Heart right ventricle (tissue), 16 donors: ENCODE results near the gene NPEPPS. TPM values are rescaled to one million over a fixed set of nuclear protein-coding genes. Genes with fewer than 3 reads are reported as not detected.

Experiments
- ATAC-seq, 8 donors: fragments of 200-7000 bp; cut with Tn5 transposase; one replicate each; pipeline ENCODE4 v1.9.1; 2020; ENCODE audit warnings: mild to moderate bottlenecking in 8 of 8, moderate library complexity in 8 of 8, moderate number of reproducible peaks in 1 of 8
- DNase-seq, 2 donors: peaks; one replicate each; pipeline ENCODE4 v3.0.0-alpha.2; 2020
- H3K27ac ChIP-seq, 10 donors: fragments of 200-600 bp; sonication (generic) in 2 of 10; one replicate each; pipeline versions ENCODE4 v1.5.0 to v1.8.0; 2020 to 2022; ENCODE audit warnings: mild to moderate bottlenecking in 3 of 10
- H3K27me3 ChIP-seq, 7 donors: fragments of 200-600 bp; one replicate each; pipeline ENCODE4 v1.8.0; 2021 to 2022; ENCODE audit warnings: mild to moderate bottlenecking in 2 of 7
- H3K36me3 ChIP-seq, 9 donors: fragments of 200-600 bp; sonication (generic) in 1 of 9; one replicate each; pipeline versions ENCODE4 v1.5.0 to v1.8.0; 2020 to 2022; ENCODE audit warnings: mild to moderate bottlenecking in 2 of 9
- H3K4me1 ChIP-seq, 9 donors: fragments of 200-600 bp; sonication (generic) in 1 of 9; one replicate each; pipeline versions ENCODE4 v1.5.0 to v1.8.0; 2020 to 2022; ENCODE audit warnings: mild to moderate bottlenecking in 4 of 9
- H3K4me3 ChIP-seq, 10 donors: fragments of 200-600 bp; sonication (generic) in 2 of 10; one replicate each; pipeline versions ENCODE4 v1.5.0 to v1.8.0; 2020 to 2022; ENCODE audit warnings: mild to moderate bottlenecking in 7 of 10, moderate library complexity in 2 of 10
- H3K9me3 ChIP-seq, 11 donors: fragments of 200-600 bp in 10 of 11; sonication (generic) in 2 of 11; one replicate each; pipeline versions ENCODE4 v1.5.0 to v1.8.0; 2013 to 2022; ENCODE audit warnings: mild to moderate bottlenecking in 2 of 11, control low read depth in 1 of 11, moderate library complexity in 1 of 11
- WGBS, 2 donors: extraction: QIAGEN DNeasy Blood & Tissue Kit; methylation state at CpG; one replicate each; pipeline ENCODE4 v1.1.7; 2013; ENCODE audit warnings: inconsistent platforms in 1 of 2; 5-methylcytosine and 5-hydroxymethylcytosine counted together
- intact Hi-C, 10 donors: fragments of 100-400 bp; cut with DNase I; formaldehyde crosslinking; loops; one replicate each; pipeline versions ENCODE4 v1.11.1 to v1.14.2; 2022
- polyA plus RNA-seq, 2 donors: library from polyadenylated mRNA; stranded (reverse); fragments of 200-250 nt; gene quantifications; one replicate each; pipeline ENCODE4 v1.2.3, GENCODE V29; 2013
- total RNA-seq, 10 donors: library from RNA; stranded (reverse); fragmentation: NEBNext Ultra II Directional in 3 of 10; extraction: Animal tissue kit (Norgen Biotek cat#: 25700) in 3 of 10; gene quantifications; one replicate each; pipeline versions ENCODE4 v1.2.1 to v1.2.4, GENCODE V29; 2021 to 2023
- TF ChIP-seq, protein P1 (sequence below), 9 donors: fragments of 200-600 bp; sonication (generic) in 2 of 9; IDR thresholded peaks; one replicate each; pipeline versions ENCODE4 v1.5.0 to v1.8.0; 2021 to 2022; ENCODE audit warnings: antibody characterized with exemption in 9 of 9, mild to moderate bottlenecking in 5 of 9, moderate library complexity in 1 of 9
- donor health status: Arrhythmogenic right ventricular cardiomyopathy.
- donor health status: ischemic (EF 13 %, LVEDD 7.1; RV severe dilation, severe dysfunction).
- donor health status: healthy with polysubstance abuse.
- donor health status: DM: no; HTN: yes; CAD: no.
- donor health status: DM: no; HTN: no; CAD: no.
- donor health status: ischemic (EF 25% LVEDD 6.9; RV normal size, moderate dysfunction).
- donor health status: ischemic (EF 25% LVEDD 5.7; RV mildly dilated, moderate dysfunction).
- donor health status: healthy.
- donor health status: DM: yes; HTN: yes; CAD: no.
- donor health status: Ischemic cardiomyopathy.
- donor health status: ischemic (EF 35%, LVEDD 5.7; RV mildly dilated, moderate dysfunction).
- donor health status: nonischemic (EF 11% LVEDD 7.7; RV severe dilation, severe dysfunction).
- donor health status: DM: yes; HTN: yes; CAD: no.
- donor health status: PGD.
- donor health status: ischemic (EF 29% LVEDD 5.4; RV normal size, mild dysfunction).
- donor health status: nonischemic (EF 23%, LVEDD 6.1; RV moderate dilation, normal function).

Gene NPEPPS
- total and polyA plus RNA-seq, 12 donors, result 21.8 to 104 (median 85.0) TPM

DNA sequence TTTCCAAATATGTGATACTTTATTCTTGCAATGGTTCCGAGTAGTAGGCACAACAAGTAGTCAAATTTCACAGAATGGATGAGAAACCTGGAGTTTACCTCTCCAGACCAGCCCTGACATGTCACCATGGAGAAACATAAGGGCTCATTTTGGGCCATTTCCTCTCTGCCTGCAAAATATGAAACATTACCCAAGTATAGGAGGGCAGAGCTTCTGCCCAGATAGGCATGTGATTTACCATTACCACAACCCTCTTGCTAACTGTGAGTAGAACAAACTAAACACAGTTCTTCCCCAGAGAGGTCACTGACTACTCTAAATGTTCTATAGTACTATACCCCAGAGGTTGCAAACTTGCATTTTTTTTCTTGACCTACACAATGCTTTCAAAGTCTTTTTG lies 103.1 kb downstream of the NPEPPS start:
- TF ChIP-seq, protein P1, sequence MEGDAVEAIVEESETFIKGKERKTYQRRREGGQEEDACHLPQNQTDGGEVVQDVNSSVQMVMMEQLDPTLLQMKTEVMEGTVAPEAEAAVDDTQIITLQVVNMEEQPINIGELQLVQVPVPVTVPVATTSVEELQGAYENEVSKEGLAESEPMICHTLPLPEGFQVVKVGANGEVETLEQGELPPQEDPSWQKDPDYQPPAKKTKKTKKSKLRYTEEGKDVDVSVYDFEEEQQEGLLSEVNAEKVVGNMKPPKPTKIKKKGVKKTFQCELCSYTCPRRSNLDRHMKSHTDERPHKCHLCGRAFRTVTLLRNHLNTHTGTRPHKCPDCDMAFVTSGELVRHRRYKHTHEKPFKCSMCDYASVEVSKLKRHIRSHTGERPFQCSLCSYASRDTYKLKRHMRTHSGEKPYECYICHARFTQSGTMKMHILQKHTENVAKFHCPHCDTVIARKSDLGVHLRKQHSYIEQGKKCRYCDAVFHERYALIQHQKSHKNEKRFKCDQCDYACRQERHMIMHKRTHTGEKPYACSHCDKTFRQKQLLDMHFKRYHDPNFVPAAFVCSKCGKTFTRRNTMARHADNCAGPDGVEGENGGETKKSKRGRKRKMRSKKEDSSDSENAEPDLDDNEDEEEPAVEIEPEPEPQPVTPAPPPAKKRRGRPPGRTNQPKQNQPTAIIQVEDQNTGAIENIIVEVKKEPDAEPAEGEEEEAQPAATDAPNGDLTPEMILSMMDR (IDR thresholded peaks at IDR 0.05), result no peak
- peaks cover 0 to 53% (median 11%) of the 10 kb centered on the region in 9 donors for H3K36me3 ChIP-seq
- H3K9me3 ChIP-seq, result no peaks in the 10 kb centered on the region
- no peak overlapping the region for H3K4me3 ChIP-seq
- DNase-seq (no peak), ATAC-seq (no peak)
- no peaks in the 10 kb centered on the region for H3K27me3 ChIP-seq
- no peak overlapping the region for H3K27ac ChIP-seq
- 96 to 100% methylated on average over 1 of the region's 1 CpG for WGBS, 2 donors
- intact Hi-C loops, result no loop called here
- peaks cover 0 to 10% (median 0%) of the 10 kb centered on the region in 9 donors for H3K4me1 ChIP-seq

DNA sequence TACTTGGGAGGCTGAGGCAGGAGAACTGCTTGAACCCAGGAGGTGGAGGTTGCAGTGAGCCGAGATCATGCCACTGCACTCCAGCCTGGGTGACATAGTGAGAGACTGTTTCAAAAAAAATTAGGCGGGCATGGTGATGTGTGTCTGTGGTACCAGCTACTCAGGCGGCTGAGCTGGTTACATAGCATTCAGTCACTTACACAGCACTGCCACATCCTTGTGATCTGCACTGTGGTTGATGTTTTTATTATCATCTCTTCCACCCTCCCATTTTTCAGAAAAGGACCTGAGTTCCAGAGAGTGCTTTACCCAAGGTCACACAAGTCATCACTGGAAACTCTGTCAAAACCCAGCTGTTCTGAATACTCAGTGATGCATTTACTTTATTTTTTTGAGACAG lies 104.0 kb downstream of the NPEPPS start:
- DNase-seq, result no peak
- Histone ChIP-seq H3K9me3 (no peaks in the 10 kb centered on the region), H3K27me3 (no peaks in the 10 kb centered on the region), H3K27ac (no peak overlapping the region), H3K36me3 (peaks cover 0 to 53% (median 11%) of the 10 kb centered on the region in 9 donors), H3K4me1 (peaks cover 0 to 10% (median 0%) of the 10 kb centered on the region in 9 donors), H3K4me3 (no peak overlapping the region)
- TF ChIP-seq, protein P1 (IDR thresholded peaks at IDR 0.05), result no peak
- no peak for ATAC-seq
- 93 to 97% methylated on average over 3 of the region's 3 CpGs for WGBS, 2 donors
- intact Hi-C loops, result no loop called here

DNA sequence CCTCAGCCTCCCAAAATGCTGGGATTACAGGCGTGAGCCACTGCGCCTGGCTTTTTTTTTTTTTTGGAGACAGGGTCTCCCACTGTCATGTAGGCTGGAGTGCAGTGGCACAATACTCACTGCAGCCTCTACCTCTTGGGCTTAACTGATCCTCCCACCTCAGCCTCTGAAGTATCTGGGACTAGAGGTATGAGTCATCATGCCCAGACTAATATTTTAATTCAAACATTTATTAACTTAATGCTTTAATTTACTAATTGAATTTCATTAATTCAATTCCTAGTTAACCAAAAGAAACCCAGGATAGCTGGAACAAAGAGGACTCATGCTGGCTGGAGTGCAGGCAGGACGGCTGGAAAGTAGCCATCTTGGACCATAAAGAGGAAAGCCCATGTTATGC lies 104.8 kb downstream of the NPEPPS start:
- TF ChIP-seq, protein P1 (IDR thresholded peaks at IDR 0.05), result no peak
- Histone ChIP-seq H3K4me1 (peaks cover 0 to 10% (median 0%) of the 10 kb centered on the region in 9 donors), H3K4me3 (no peak overlapping the region), H3K36me3 (peaks cover 0 to 53% (median 11%) of the 10 kb centered on the region in 9 donors), H3K27ac (peak overlapping the region in 1 of 10 donors; percentile 27), H3K27me3 (no peaks in the 10 kb centered on the region), H3K9me3 (no peaks in the 10 kb centered on the region)
- ATAC-seq (no peak), DNase-seq (no peak)
- 89 to 93% methylated on average over 3 of the region's 3 CpGs for WGBS, 2 donors
- intact Hi-C loops, result no loop called here

DNA sequence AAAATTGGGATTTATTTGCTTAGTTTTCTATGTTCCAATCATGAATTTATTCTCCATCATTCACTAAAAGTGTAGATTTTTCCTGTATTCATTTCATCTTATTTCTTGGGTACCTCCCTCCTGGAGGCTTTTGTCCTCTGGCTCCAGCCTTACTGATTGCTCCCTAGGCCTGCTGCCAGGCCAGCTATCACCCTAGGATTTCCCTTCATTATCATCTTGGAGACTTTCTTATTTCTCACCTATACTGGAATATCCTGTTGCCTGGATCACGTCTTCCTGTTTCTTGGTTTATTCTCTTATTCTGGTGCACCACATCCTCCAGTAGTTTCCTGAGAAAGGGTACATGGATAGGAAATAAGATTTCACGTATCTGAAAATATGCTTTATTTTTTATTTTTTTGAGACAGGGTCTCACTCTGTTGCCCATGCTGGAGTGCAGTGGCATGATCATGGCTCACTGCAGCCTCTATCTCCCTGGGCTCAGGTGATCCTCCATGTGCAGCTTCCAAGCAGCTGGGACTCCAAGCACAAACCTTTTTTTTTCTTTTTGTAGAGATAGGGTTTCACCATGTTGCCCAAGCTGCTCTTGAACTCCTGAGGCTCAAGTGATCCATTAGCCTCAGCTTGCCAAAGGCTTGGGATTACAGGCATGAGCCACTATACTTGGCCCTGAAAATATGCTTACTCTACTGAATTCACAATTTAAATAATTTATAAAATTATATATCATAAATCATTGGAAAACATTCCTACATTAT lies 105.5 kb downstream of the NPEPPS start:
- Histone ChIP-seq H3K36me3 (peaks cover 0 to 50% (median 11%) of the 10 kb centered on the region in 9 donors), H3K27ac (peak overlapping the region in 2 of 10 donors; percentile 27 to 32), H3K27me3 (no peaks in the 10 kb centered on the region), H3K9me3 (no peaks in the 10 kb centered on the region), H3K4me3 (no peak overlapping the region), H3K4me1 (peaks cover 0 to 10% (median 0%) of the 10 kb centered on the region in 9 donors)
- 58 to 61% methylated on average over 2 of the region's 2 CpGs for WGBS, 2 donors
- DNase-seq, result no peak
- ATAC-seq, result peak in 1 of 8 donors; percentile 29
- TF ChIP-seq, protein P1 (IDR thresholded peaks at IDR 0.05), result no peak
- intact Hi-C loops, result no loop called here
